Measurements from ENCODE around the gene DCST2. TPM values are rescaled to one million over a fixed set of nuclear protein-coding genes. Genes with fewer than 3 reads are reported as not detected.

The DCST2 gene
- total RNA-seq, 3 donors from 2014 or later = 1.7 to 3.3 (median 2.3) TPM

DNA sequence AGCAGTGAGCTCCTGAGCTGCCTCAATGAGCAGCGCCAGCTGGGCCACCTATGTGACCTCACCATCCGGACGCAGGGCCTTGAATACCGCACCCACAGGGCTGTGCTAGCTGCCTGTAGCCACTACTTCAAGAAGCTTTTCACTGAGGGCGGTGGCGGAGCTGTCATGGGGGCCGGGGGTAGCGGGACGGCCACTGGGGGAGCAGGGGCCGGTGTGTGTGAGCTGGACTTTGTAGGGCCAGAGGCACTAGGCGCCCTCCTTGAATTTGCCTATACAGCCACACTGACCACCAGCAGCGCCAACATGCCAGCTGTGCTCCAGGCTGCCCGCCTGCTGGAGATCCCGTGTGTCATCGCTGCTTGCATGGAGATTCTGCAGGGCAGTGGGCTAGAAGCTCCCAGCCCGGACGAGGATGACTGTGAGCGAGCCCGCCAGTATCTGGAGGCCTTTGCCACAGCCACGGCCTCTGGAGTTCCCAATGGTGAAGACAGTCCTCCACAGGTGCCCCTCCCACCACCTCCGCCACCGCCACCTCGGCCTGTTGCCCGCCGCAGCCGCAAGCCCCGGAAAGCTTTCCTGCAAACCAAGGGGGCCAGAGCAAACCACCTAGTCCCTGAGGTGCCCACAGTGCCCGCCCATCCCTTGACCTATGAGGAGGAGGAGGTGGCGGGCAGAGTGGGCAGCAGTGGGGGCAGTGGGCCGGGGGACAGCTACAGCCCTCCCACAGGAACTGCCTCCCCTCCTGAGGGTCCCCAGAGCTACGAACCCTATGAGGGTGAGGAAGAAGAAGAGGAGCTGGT lies 18.7 kb downstream of the DCST2 start:
- Histone ChIP-seq H3K36me3 (ENCODE audit: low read depth) (no peaks in the 10 kb centered on the region), H3K4me3 (no peak overlapping the region), H3K9me3 (no peaks in the 10 kb centered on the region), H3K4me1 (ENCODE audit: low read depth) (peaks cover 57% of the 10 kb centered on the region)
- TF ChIP-seq, protein P1, sequence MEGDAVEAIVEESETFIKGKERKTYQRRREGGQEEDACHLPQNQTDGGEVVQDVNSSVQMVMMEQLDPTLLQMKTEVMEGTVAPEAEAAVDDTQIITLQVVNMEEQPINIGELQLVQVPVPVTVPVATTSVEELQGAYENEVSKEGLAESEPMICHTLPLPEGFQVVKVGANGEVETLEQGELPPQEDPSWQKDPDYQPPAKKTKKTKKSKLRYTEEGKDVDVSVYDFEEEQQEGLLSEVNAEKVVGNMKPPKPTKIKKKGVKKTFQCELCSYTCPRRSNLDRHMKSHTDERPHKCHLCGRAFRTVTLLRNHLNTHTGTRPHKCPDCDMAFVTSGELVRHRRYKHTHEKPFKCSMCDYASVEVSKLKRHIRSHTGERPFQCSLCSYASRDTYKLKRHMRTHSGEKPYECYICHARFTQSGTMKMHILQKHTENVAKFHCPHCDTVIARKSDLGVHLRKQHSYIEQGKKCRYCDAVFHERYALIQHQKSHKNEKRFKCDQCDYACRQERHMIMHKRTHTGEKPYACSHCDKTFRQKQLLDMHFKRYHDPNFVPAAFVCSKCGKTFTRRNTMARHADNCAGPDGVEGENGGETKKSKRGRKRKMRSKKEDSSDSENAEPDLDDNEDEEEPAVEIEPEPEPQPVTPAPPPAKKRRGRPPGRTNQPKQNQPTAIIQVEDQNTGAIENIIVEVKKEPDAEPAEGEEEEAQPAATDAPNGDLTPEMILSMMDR (IDR thresholded peaks at IDR 0.05) = no peak
- DNase-seq (peak in 2 of 3 donors; percentile 43 to 53), ATAC-seq (no peak)
- intact Hi-C loops (cut with DNase I, micrococcal nuclease) = loop anchor here in 1 of 2 donors (10.0 kb wide), 1 partner anchor 50 kb away; the partner anchor contains the start of gene PYGO2

DNA sequence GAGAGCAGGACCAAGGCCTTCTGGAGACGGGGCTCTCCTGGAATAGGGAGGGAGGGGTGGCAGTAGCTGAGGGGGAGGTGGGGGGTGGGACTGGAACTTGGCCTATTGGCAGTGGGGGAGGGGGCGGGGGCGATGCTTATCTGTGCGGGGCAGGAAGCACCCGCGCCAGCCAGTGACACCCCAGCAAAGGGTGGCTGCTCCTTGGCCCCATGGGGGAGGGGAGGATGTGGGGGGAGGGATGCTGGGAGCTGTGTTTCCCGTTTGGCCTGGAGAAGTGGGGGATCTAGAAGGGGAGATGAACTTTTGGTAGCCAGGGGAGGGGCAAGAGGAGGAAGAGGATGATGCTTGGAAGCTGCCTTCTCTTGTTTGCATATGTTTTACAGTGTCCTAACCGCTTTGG lies 19.9 kb downstream of the DCST2 start:
- peak in 2 of 3 donors; percentile 63 to 69 for DNase-seq
- ATAC-seq = no peak
- Histone ChIP-seq H3K4me1 (ENCODE audit: low read depth) (peaks cover 64% of the 10 kb centered on the region), H3K36me3 (ENCODE audit: low read depth) (no peaks in the 10 kb centered on the region), H3K4me3 (no peak overlapping the region), H3K9me3 (no peaks in the 10 kb centered on the region)
- intact Hi-C loops (cut with DNase I, micrococcal nuclease) = loop anchor here in 1 of 2 donors (10.0 kb wide), 1 partner anchor 49 kb away; the partner anchor contains the start of gene PYGO2
- TF ChIP-seq, protein P1 (IDR thresholded peaks at IDR 0.05) = no peak

DNA sequence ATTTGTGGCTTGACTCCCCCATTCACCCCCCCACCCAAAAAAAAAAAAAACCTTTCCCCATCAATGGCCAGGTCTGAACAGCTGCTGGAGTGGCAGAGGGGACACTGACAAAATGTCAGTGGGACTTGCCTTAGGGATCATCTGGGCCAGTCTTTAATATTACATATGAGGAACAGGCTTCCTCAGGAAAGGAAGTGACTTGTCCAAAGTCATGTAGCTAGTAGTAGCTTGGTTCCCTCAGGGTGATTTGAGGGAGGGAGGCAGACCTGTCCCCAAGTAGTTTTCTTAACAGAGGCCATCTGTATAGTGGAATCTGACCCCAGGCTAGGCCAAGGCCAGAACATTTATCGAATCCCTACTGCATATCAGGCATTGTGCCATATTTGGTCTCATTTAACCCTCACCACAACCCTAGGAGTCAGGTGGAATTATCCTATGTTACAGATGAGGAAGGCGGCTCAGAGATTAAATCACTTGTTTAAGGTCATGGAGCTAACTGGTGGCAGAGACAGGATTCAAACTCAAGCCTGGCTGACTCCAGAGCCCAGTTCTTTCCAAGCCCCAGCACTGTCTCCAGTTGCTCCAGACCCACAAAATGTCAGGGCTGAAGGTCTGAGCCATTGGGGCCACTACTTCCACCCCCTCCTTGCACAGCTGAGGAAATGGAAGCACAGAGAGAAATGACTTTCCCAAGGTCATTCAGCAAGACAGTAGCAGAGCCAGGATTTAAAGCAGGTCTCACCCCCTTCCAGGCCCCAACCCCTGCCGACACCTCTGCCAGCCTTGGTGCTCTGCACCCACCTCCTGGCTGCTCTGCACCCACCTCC lies 20.6 kb downstream of the DCST2 start:
- no peak for ATAC-seq
- H3K9me3 ChIP-seq = no peaks in the 10 kb centered on the region
- H3K4me3 ChIP-seq = no peak overlapping the region
- H3K4me1 ChIP-seq (ENCODE audit: low read depth) = peaks cover 68% of the 10 kb centered on the region
- TF ChIP-seq, protein P1 (IDR thresholded peaks at IDR 0.05) = no peak
- no peaks in the 10 kb centered on the region for H3K36me3 ChIP-seq (ENCODE audit: low read depth)
- intact Hi-C loops (cut with DNase I, micrococcal nuclease) = loop anchor here in 1 of 2 donors (10.0 kb wide), 1 partner anchor 48 kb away; the partner anchor contains the start of gene PYGO2
- no peak for DNase-seq

DNA sequence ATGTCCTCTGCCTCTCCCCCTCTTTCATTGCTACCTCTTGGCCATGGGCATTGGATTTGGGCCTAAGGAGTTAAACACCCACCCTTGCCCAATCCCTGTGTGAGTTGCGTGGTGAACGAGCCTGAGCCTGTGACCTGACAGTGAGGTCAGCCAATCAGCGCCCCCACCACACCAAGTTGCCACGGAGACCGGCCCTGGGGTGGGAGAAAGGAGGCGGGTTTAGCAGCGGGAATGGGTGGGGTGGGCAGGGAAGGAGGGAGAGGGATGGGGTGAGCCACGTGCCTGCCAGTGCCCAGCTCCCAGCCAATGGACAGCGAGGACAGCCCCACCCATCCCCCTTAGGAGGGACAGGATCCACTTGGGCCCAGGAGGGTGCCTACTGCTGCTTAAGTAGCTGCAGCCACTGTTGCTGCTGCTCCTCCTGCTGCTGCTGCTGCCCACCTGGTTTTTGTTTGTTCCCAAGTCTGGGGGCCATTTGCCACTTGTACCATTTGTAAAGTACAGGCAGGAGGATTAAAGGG lies 21.5 kb downstream of the DCST2 start:
- intact Hi-C loops (cut with DNase I, micrococcal nuclease) = loop anchor here in 1 of 2 donors (10.0 kb wide), 1 partner anchor 47 kb away; the partner anchor contains the start of gene PYGO2

More for the DNA sequence above, 21.5 kb downstream of the DCST2 start:
- H3K36me3 ChIP-seq (ENCODE audit: low read depth) = no peaks in the 10 kb centered on the region
- ATAC-seq (peak; percentile 44), DNase-seq (peak; percentile 84 to 89 (median 86))
- H3K4me3 ChIP-seq = no peak overlapping the region
- peaks cover 68% of the 10 kb centered on the region for H3K4me1 ChIP-seq (ENCODE audit: low read depth)
- TF ChIP-seq, protein P1 (IDR thresholded peaks at IDR 0.05) = no peak
- H3K9me3 ChIP-seq = no peaks in the 10 kb centered on the region
